ENCODE measurements around the gene GFER. TPM values are rescaled to one million over a fixed set of nuclear protein-coding genes. Genes with fewer than 3 reads are reported as not detected.
"Not testable (repeated sequence)": the region's sequence is repeated elsewhere in the genome, so short reads cannot be mapped to it uniquely, and the experiment has no call there.

GFER gene
- total RNA-seq, 1 donor from 2014 or later: 32.7 TPM

- Histone ChIP-seq H3K4me3 (ENCODE audit: low read depth, low read length) (peak overlapping the region; percentile 8), H3K36me3 (ENCODE audit: control insufficient read depth, insufficient read depth, low read length) (no peaks in the 10 kb centered on the region), H3K27me3 (ENCODE audit: control insufficient read depth, insufficient read depth, low read length) (no peaks in the 10 kb centered on the region)
- TF ChIP-seq CTCF (IDR thresholded peaks at IDR 0.05; ENCODE audit: insufficient read depth, low read length, poor library complexity, severe bottlenecking): no peak
- DNase-seq (ENCODE audit: low read depth): no peak
These were observed 49.3 kb downstream of the GFER start for GRCh38 chr16:2033057-2033908.

GRCh38 chr16:2033909-2034695 lies 50.1 kb downstream of the GFER start:
- not testable (repeated sequence) for H3K27me3 ChIP-seq (ENCODE audit: control insufficient read depth, insufficient read depth, low read length); DNase-seq (ENCODE audit: low read depth); H3K36me3 ChIP-seq (ENCODE audit: control insufficient read depth, insufficient read depth, low read length)
- H3K4me3 ChIP-seq (ENCODE audit: low read depth, low read length): peak overlapping the region; percentile 8

- TF ChIP-seq CTCF (IDR thresholded peaks at IDR 0.05; ENCODE audit: insufficient read depth, low read length, poor library complexity, severe bottlenecking): no peak
- H3K4me3 ChIP-seq (ENCODE audit: low read depth, low read length): no peak overlapping the region
- no peak for DNase-seq (ENCODE audit: low read depth)
- H3K27me3 ChIP-seq (ENCODE audit: control insufficient read depth, insufficient read depth, low read length): no peaks in the 10 kb centered on the region
- H3K36me3 ChIP-seq (ENCODE audit: control insufficient read depth, insufficient read depth, low read length): no peaks in the 10 kb centered on the region
These were observed 50.9 kb downstream of the GFER start for GRCh38 chr16:2034696-2035430.

- DNase-seq (ENCODE audit: low read depth): no peak
These were observed 51.6 kb downstream of the GFER start for GRCh38 chr16:2035431-2036199.

GRCh38 chr16:2036200-2036966 lies 52.4 kb downstream of the GFER start:
- Histone ChIP-seq H3K27me3 (ENCODE audit: control insufficient read depth, insufficient read depth, low read length) (no peaks in the 10 kb centered on the region), H3K4me3 (ENCODE audit: low read depth, low read length) (no peak overlapping the region), H3K36me3 (ENCODE audit: control insufficient read depth, insufficient read depth, low read length) (no peaks in the 10 kb centered on the region)
- DNase-seq (ENCODE audit: low read depth): no peak
- TF ChIP-seq CTCF (IDR thresholded peaks at IDR 0.05; ENCODE audit: insufficient read depth, low read length, poor library complexity, severe bottlenecking): no peak

More at GRCh38 chr16:2035431-2036199, 51.6 kb downstream of the GFER start:
- no peak overlapping the region for H3K4me3 ChIP-seq (ENCODE audit: low read depth, low read length)
- no peaks in the 10 kb centered on the region for H3K36me3 ChIP-seq (ENCODE audit: control insufficient read depth, insufficient read depth, low read length)
- TF ChIP-seq CTCF (IDR thresholded peaks at IDR 0.05; ENCODE audit: insufficient read depth, low read length, poor library complexity, severe bottlenecking): no peak
- no peaks in the 10 kb centered on the region for H3K27me3 ChIP-seq (ENCODE audit: control insufficient read depth, insufficient read depth, low read length)

All from kidney epithelial cell (primary cell).